Measurements from ENCODE around the gene LRPPRC. TPM values are rescaled to one million over a fixed set of nuclear protein-coding genes. Genes with fewer than 3 reads are reported as not detected.
"Not testable (repeated sequence)": the region's sequence is repeated elsewhere in the genome, so short reads cannot be mapped to it uniquely, and the experiment has no call there.

LRPPRC gene
- polyA plus RNA-seq (ENCODE audit: insufficient read length in 3 of 3): 100 to 1,000 TPM; 114 to 131 (median 115) TPM

- DNase-seq (ENCODE audit: low read depth in 3 of 3, low spot score in 2 of 3): peak; percentile 91 to 95 (median 95)
Measured at GRCh38 chr2:43995733-43996533, at the start of gene LRPPRC. Gene LRPPRC (minus strand): TSS chr2:43995989. CDS start chr2:43995947, 42 bp downstream.

DNA sequence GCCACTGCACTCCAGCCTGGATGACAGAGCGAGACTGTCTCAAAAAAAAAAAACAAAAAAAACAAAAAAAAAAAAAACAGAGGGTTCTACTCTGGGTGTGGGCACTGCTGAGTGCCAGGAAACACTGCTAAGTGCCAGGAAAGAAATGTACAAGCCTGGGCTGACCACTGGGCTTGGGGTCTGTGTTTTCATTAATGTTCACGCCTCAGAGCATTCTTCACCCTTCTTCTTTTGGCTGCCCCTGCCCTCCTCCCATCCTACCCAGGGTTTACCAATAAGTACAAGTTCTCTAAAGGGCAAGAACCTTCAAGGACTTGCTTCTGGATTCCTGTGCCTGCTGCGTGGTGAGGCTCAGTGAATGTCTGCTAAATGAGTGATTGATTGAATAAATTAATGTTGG is 49.3 kb upstream of the LRPPRC start:
- no peak for DNase-seq (ENCODE audit: low read depth in 3 of 3, low spot score in 2 of 3)

DNA sequence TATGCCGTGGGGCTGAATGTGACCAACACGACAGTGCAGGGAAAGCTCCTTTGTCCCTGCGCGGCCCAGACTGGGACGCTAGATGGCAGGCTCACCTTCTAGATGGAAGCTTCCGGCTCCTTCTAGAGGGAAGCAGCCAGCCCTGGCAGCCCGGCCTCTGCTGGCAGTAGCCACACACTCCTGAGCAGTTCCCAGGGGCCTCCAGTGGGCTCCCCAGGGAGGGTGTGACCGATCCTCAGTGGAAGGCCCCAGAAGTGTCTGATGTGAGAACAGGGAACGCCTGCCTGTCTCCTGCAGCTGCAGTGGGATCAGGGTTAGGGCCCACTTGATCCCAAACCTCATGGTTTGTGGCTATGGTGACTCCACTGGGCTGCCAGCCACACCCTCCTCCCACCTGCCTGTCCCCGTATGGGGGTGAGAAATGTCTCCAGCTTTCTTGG is 48.5 kb upstream of the LRPPRC start:
- DNase-seq (ENCODE audit: low read depth in 3 of 3, low spot score in 2 of 3): peak; percentile 25 to 56 (median 48)

DNA sequence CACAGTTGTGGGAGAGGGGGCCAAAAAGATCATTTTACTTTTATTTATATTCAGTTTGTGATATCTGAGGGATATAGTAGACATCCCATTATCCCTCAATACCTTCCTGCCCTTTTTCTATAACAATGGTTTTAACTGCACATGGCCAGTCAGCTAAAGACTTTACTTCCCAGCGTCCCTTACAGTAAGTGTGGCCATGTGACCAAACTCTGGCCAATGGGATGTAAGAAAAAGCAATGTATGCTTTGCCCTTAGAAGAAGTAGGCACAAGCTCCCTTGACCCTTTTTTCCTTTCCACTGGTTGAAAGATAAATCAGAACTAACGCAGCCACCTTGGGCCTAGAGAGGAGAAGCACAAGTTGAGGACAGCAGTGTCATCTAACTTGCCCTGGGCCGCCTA is 44.6 kb upstream of the LRPPRC start:
- DNase-seq (ENCODE audit: low read depth in 3 of 3, low spot score in 2 of 3): no peak

- DNase-seq (ENCODE audit: low read depth in 3 of 3, low spot score in 2 of 3): no peak
Measured at GRCh38 chr2:44038277-44038676, 42.5 kb upstream of the LRPPRC start.

- DNase-seq (ENCODE audit: low read depth in 3 of 3, low spot score in 2 of 3): no peak
Measured at GRCh38 chr2:44037221-44037620, 41.4 kb upstream of the LRPPRC start.

DNA sequence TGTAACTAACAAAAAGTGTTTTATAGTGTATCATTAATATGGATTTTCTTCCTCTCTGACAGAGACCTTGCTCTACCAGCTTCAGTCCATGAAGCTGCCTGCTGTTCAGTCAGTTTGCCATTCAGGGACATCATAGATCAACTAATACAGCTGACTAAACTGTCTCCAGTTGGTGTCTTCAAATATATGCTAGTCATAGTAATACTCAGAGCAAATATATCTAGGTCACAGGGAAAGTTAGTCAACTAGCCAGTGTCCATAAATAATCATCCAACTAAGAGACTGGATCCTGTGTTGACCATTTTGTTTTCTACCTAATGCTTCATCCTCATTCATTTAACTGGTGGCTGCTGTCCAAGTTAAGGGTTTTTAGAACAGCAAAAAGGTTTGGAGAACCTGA is 38.2 kb upstream of the LRPPRC start:
- no peak for DNase-seq (ENCODE audit: low read depth in 3 of 3, low spot score in 2 of 3)

- DNase-seq (ENCODE audit: low read depth in 3 of 3, low spot score in 2 of 3): not testable (repeated sequence)
Measured at GRCh38 chr2:44027076-44027475, 31.3 kb upstream of the LRPPRC start.

GRCh38 chr2:44016282-44016681 is 20.5 kb upstream of the LRPPRC start:
- DNase-seq (ENCODE audit: low read depth in 3 of 3, low spot score in 2 of 3): peak; percentile 36 to 57 (median 54)

- DNase-seq (ENCODE audit: low read depth in 3 of 3, low spot score in 2 of 3): no peak
Measured at GRCh38 chr2:44015239-44015638, 19.4 kb upstream of the LRPPRC start.

GRCh38 chr2:44013205-44013604 is 17.4 kb upstream of the LRPPRC start:
- not testable (repeated sequence) for DNase-seq (ENCODE audit: low read depth in 3 of 3, low spot score in 2 of 3)

DNA sequence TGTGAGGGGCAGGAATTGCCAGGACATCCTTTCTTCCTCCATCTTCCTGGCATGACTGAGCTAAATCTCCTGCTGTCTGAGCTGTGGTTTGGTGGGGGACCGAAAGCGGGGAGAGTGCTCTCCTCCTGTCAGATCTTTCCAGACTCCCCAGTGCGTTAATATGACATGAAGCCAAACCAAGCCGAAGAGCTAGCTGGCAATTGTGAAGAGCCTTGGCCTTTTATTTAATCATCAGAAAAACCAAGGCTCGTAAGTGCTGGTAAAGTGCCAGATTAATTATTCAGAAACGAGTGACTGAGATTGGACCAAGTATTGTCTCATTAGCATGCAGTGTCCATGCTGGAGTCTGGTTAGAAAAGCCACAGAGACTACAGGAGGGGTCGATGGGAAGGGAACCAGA is 14.5 kb upstream of the LRPPRC start:
- no peak for DNase-seq (ENCODE audit: low read depth in 3 of 3, low spot score in 2 of 3)

GRCh38 chr2:44009136-44009735 is 13.4 kb upstream of the LRPPRC start:
- no peak for DNase-seq (ENCODE audit: low read depth in 3 of 3, low spot score in 2 of 3)

GRCh38 chr2:44005846-44006245 is 10.1 kb upstream of the LRPPRC start:
- DNase-seq (ENCODE audit: low read depth in 3 of 3, low spot score in 2 of 3): no peak

DNA sequence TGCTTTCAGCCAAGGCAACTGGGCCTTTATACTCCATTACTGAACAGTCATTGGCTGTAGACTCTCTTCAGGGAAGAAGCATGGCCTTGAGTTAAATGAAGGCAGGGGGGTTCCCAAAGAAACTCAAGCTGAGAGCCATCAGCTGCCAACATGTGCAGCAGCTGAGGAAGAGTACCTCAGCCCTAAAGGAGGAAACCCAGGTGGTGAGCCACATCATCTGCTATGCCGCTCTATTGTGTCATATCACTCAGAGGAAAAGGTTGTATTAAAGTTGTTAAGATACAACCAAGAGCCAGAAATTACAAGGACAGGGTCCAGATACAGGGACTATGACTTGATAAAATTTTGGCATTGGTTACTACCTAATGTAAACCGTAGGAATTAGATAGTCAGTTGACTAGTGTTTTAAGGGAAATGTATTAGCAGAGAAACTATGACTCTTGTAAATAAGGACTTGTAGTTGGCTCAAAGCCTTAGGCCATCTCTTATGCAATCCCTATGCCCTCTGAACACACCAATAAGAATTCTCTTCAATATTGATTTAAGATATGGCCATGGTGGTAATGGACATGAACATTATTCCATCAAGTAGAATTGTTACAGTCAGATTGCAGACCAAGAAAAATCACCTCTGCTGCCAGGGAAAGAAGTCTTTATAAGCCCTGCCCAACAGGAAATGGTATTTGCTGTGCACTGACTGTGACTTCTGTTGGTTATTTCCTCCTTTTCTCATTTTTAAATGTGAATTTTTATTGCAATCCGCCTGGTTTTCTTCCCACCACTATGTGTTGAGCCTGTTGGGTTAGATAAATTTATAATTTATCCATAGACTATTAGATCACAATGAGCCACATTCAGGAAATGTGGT is 9.2 kb upstream of the LRPPRC start:
- DNase-seq (ENCODE audit: low read depth in 3 of 3, low spot score in 2 of 3): no peak

GRCh38 chr2:44001716-44002115 is 5.9 kb upstream of the LRPPRC start:
- DNase-seq (ENCODE audit: low read depth in 3 of 3, low spot score in 2 of 3): no peak

DNA sequence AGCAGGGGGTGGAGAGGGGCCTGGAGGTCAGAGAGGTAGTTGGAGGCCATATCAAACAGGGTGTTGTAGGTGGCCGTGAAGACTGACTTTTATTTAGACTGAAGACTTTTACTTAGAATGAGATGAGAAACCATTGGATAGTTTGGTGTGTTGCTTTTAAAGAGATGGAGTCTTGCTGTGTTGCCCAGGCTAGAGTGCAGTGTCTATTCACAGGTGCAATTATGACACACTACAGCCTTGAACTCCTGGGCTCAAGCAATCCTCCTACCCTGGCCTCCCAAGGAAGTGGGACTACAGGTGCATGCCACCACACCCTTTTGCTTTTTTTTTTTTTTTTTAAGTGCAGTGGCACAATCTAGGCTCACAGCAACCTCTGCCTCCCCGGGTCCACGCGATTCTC is 2.5 kb upstream of the LRPPRC start:
- DNase-seq (ENCODE audit: low read depth in 3 of 3, low spot score in 2 of 3): no peak

- no peak for DNase-seq (ENCODE audit: low read depth in 3 of 3, low spot score in 2 of 3)
Measured at GRCh38 chr2:43993437-43993836, 2.4 kb downstream of the LRPPRC start.

- DNase-seq (ENCODE audit: low read depth in 3 of 3, low spot score in 2 of 3): no peak
Measured at GRCh38 chr2:43989545-43989944, 6.2 kb downstream of the LRPPRC start.

GRCh38 chr2:43986600-43986999 is 9.2 kb downstream of the LRPPRC start:
- DNase-seq (ENCODE audit: low read depth in 3 of 3, low spot score in 2 of 3): no peak

- no peak for DNase-seq (ENCODE audit: low read depth in 3 of 3, low spot score in 2 of 3)
Measured at GRCh38 chr2:43985359-43985758, 10.4 kb downstream of the LRPPRC start.

Data from right renal cortex interstitium (tissue), 3 donors.